OCI-LY1 (cell line): ENCODE data around the gene BICRAL.
"Not testable (repeated sequence)": the region's sequence is repeated elsewhere in the genome, so short reads cannot be mapped to it uniquely, and the experiment has no call there.

ENCODE experiments used
- H2AFZ ChIP-seq: fragments of 200-600 bp; sonication (generic), shearing (Covaris generic); 2 replicates; pipeline ENCODE4 v1.6.0; 2014; ENCODE audit warnings: antibody characterized with exemption, mild to moderate bottlenecking, low read length
- H3F3A ChIP-seq: fragments of 200-600 bp; sonication (generic), shearing (Covaris generic); 2 replicates; pipeline ENCODE4 v1.6.0; 2014; ENCODE audit warnings: mild to moderate bottlenecking, antibody characterized with exemption, low read length, moderate library complexity; ENCODE audit not compliant: insufficient read depth
- H3K27ac ChIP-seq: fragments of 200-600 bp; sonication (generic); 2 replicates; pipeline ENCODE4 v1.5.1; 2014; ENCODE audit warnings: low read length, mixed run types, mild to moderate bottlenecking, low read depth; ENCODE audit not compliant: poor library complexity, severe bottlenecking
- H3K27me3 ChIP-seq: fragments of 200-600 bp; sonication (generic); 2 replicates; pipeline ENCODE4 v1.6.0; 2014; ENCODE audit warnings: antibody characterized with exemption, mild to moderate bottlenecking, low read length, moderate library complexity; ENCODE audit not compliant: insufficient read depth
- H3K36me3 ChIP-seq: fragments of 200-600 bp; sonication (generic); 2 replicates; pipeline ENCODE4 v1.6.1; 2014; ENCODE audit warnings: mild to moderate bottlenecking, antibody characterized with exemption, low read length, moderate library complexity, mixed read lengths; ENCODE audit not compliant: insufficient read depth
- H3K4me1 ChIP-seq: fragments of 200-600 bp; sonication (generic); 2 replicates; pipeline ENCODE4 v1.5.1; 2014; ENCODE audit warnings: mild to moderate bottlenecking, low read length, moderate library complexity; ENCODE audit not compliant: insufficient read depth, severe bottlenecking
- H3K4me2 ChIP-seq: fragments of 200-600 bp; sonication (generic), shearing (Covaris generic); 2 replicates; pipeline ENCODE4 v1.6.1; 2014; ENCODE audit warnings: low read length
- H3K4me3 ChIP-seq: fragments of 200-600 bp; sonication (generic); 2 replicates; pipeline ENCODE4 v1.5.1; 2014; ENCODE audit warnings: low read length, low read depth, mild to moderate bottlenecking, mixed read lengths; ENCODE audit not compliant: poor library complexity, severe bottlenecking
- H3K79me2 ChIP-seq: fragments of 200-600 bp; shearing (Covaris generic); 2 replicates; pipeline ENCODE4 v1.6.1; 2016; ENCODE audit warnings: mixed run types, low read length, mixed read lengths; ENCODE audit not compliant: insufficient read depth
- H3K9ac ChIP-seq: fragments of 200-600 bp; sonication (generic), shearing (Covaris generic); 2 replicates; pipeline ENCODE4 v1.6.1; 2014; ENCODE audit warnings: mild to moderate bottlenecking, low read length, mixed read lengths
- H3K9me2 ChIP-seq: fragments of 200-600 bp; sonication (generic), shearing (Covaris generic); 2 replicates; pipeline ENCODE4 v1.6.1; 2014; ENCODE audit warnings: low read depth, mild to moderate bottlenecking, low read length, mixed read lengths
- H3K9me3 ChIP-seq: fragments of 200-600 bp; shearing (Covaris generic); 2 replicates; pipeline ENCODE4 v1.6.1; 2014; ENCODE audit warnings: low read length, mixed read lengths
- H4K20me1 ChIP-seq: fragments of 200-600 bp; sonication (generic), shearing (Covaris generic); 2 replicates; pipeline ENCODE4 v1.6.0; 2016; ENCODE audit warnings: mild to moderate bottlenecking, low read length; ENCODE audit not compliant: insufficient read depth
- EZH2 ChIP-seq: fragments of 200-600 bp; sonication (generic), shearing (Covaris generic); IDR thresholded peaks from 2 replicates; pipeline ENCODE4 v1.8.0; 2017; ENCODE audit warnings: borderline replicate concordance, mixed run types, mild to moderate bottlenecking, antibody characterized with exemption, low read length, moderate library complexity, mixed read lengths
- TF ChIP-seq, protein P1 (sequence below): fragments of 200-600 bp; sonication (generic), shearing (Covaris generic); IDR thresholded peaks from 2 replicates; pipeline ENCODE4 v1.5.1; 2017; ENCODE audit warnings: mild to moderate bottlenecking, antibody characterized with exemption, low read length, moderate library complexity, mixed read lengths

The BICRAL gene, protein sequence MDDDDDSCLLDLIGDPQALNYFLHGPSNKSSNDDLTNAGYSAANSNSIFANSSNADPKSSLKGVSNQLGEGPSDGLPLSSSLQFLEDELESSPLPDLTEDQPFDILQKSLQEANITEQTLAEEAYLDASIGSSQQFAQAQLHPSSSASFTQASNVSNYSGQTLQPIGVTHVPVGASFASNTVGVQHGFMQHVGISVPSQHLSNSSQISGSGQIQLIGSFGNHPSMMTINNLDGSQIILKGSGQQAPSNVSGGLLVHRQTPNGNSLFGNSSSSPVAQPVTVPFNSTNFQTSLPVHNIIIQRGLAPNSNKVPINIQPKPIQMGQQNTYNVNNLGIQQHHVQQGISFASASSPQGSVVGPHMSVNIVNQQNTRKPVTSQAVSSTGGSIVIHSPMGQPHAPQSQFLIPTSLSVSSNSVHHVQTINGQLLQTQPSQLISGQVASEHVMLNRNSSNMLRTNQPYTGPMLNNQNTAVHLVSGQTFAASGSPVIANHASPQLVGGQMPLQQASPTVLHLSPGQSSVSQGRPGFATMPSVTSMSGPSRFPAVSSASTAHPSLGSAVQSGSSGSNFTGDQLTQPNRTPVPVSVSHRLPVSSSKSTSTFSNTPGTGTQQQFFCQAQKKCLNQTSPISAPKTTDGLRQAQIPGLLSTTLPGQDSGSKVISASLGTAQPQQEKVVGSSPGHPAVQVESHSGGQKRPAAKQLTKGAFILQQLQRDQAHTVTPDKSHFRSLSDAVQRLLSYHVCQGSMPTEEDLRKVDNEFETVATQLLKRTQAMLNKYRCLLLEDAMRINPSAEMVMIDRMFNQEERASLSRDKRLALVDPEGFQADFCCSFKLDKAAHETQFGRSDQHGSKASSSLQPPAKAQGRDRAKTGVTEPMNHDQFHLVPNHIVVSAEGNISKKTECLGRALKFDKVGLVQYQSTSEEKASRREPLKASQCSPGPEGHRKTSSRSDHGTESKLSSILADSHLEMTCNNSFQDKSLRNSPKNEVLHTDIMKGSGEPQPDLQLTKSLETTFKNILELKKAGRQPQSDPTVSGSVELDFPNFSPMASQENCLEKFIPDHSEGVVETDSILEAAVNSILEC

DNA sequence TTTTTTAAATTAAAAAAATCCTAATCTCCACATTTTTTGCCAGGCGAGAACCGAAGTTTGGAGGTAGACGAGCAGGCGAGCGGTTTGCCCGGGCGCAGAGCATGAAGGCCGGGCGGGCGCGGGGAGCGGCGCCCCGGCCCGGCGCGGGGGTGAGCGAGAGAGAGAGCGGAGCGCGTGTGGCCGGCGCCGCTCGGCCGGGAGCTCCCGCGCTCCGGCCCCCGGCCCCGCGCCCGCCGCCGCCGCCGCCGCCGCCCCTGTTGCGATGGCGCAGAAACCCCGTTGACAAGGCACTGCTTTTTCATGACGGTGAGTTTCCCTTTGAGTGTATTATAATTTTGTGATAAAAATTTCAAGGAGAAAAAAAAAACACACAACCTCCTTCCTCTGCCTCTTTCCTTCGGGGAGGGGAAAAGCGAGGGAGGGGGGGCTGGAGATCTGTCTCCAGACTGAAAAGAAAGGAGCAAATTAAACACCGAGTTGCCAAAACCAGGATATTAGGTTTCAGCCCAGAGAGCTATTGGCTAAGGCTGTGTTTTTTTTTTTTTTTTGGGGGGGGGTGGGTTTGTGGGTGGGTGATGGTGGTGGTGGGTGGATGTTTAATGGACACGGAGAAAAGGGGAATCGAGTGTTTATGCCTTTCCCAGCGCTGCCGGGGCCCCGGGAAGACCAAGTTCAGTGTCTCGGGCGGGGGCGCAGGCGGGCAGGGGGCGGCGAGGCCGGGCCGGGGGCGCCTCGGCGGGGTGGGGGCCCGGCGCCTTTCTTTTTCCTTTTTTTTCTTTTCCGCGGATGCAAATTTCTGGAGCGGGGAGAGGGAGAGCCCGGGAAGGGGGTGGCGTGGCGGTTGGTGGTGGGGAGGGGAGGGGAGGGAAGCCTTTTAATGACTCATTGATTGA is at the start of gene BICRAL:
BICRAL (plus strand) TSS at position 257 of the 893 bp plus-strand sequence. CDS start 39,971 bp downstream, outside the sequence.
- TF ChIP-seq EZH2: no peak
- TF ChIP-seq, protein P1, sequence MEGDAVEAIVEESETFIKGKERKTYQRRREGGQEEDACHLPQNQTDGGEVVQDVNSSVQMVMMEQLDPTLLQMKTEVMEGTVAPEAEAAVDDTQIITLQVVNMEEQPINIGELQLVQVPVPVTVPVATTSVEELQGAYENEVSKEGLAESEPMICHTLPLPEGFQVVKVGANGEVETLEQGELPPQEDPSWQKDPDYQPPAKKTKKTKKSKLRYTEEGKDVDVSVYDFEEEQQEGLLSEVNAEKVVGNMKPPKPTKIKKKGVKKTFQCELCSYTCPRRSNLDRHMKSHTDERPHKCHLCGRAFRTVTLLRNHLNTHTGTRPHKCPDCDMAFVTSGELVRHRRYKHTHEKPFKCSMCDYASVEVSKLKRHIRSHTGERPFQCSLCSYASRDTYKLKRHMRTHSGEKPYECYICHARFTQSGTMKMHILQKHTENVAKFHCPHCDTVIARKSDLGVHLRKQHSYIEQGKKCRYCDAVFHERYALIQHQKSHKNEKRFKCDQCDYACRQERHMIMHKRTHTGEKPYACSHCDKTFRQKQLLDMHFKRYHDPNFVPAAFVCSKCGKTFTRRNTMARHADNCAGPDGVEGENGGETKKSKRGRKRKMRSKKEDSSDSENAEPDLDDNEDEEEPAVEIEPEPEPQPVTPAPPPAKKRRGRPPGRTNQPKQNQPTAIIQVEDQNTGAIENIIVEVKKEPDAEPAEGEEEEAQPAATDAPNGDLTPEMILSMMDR: no peak
- no peaks in the 10 kb centered on the region for H4K20me1 ChIP-seq
- H3F3A ChIP-seq: no peaks in the 10 kb centered on the region
- H2AFZ ChIP-seq: no peak within 1 kb of the TSS
- H3K27me3 ChIP-seq: no peaks in the 10 kb centered on the region
- H3K4me1 ChIP-seq: peaks cover 71% of the 10 kb centered on the region
- H3K9me2 ChIP-seq: no peaks in the 10 kb centered on the region
- H3K36me3 ChIP-seq: peaks cover 10% of the 10 kb centered on the region; the same call in 1 of the 2 replicates
- peak within 1 kb of the TSS; percentile 89 for H3K27ac ChIP-seq
- peak within 1 kb of the TSS; percentile 78 for H3K4me3 ChIP-seq
- H3K79me2 ChIP-seq: peaks cover 37% of the 10 kb centered on the region
- H3K9ac ChIP-seq: peak within 1 kb of the TSS; percentile 96
- H3K4me2 ChIP-seq: peak within 1 kb of the TSS; percentile 90
- no peaks in the 10 kb centered on the region for H3K9me3 ChIP-seq

DNA sequence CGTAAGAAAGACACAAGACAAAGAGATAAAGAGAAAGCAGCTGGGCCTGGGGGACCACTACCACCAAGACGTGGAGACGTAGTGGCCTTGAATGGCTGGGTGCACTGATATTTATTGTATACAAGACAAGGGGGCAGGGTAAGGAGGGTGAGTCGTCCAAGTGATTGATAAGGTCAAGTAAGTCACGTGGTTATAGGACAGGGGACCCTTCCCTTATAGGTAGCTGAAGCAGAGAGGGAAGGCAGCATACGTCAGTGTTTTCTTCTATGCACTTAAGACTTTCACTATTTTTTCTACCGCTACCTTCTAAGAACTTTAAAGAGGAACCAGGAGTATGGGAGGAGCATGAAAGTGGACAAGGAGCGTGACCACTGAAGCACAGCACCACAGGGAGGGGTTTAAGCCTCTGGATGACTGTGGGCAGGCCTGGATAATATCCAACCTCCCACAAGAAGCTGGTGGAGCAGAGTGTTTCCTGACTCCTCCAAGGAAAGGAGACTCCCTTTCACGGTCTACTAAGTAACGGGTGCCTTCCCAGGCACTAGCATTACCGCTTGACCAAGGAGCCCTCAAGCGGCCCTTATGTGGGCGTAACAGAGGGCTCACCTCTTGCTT is 47.9 kb upstream of the BICRAL start:
- not testable (repeated sequence) for H3K9me2 ChIP-seq, H3K9ac ChIP-seq, H3K4me2 ChIP-seq, H3K27me3 ChIP-seq, H3K27ac ChIP-seq, H3F3A ChIP-seq, H3K36me3 ChIP-seq, H3K4me3 ChIP-seq, H3K79me2 ChIP-seq, H2AFZ ChIP-seq, H4K20me1 ChIP-seq, H3K4me1 ChIP-seq, H3K9me3 ChIP-seq

DNA sequence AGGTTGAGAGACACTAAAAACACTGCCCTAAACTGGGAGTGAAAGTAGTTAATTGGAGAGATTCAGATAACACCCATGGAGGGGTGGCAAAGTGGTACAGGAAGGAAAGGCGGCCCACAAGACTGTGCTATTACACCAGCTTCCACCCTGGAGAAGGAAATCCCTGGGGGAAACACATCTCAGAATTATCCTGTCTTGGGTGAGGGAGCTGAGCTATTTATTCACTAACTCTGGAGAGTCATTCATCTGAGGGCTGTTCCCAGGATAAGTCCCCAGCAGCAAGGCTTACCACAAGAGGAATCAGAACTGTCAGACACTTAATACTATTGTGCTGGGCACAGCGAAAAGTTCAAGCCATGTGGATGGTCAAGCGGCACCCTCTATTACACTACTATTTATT is 45.9 kb upstream of the BICRAL start:
- Histone ChIP-seq H3K9ac (no peak overlapping the region), H3K4me1 (no peaks in the 10 kb centered on the region), H4K20me1 (no peaks in the 10 kb centered on the region), H3K27ac (no peak overlapping the region), H3K9me3 (no peaks in the 10 kb centered on the region; the same call in 1 of the 2 replicates), H3K79me2 (no peaks in the 10 kb centered on the region), H3K36me3 (no peaks in the 10 kb centered on the region), H3K27me3 (no peaks in the 10 kb centered on the region), H3K4me2 (no peak overlapping the region), H3K9me2 (no peaks in the 10 kb centered on the region), H3K4me3 (no peak overlapping the region), H2AFZ (no peak overlapping the region), H3F3A (no peaks in the 10 kb centered on the region)
- no peak for TF ChIP-seq EZH2
- TF ChIP-seq, protein P1: no peak
